ENCODE data around the gene TMC7. TPM values are rescaled to one million over a fixed set of nuclear protein-coding genes. Genes with fewer than 3 reads are reported as not detected.

The TMC7 gene
- 4.2 and 4.8 TPM in 2 replicates for polyA plus RNA-seq (2013)

DNA sequence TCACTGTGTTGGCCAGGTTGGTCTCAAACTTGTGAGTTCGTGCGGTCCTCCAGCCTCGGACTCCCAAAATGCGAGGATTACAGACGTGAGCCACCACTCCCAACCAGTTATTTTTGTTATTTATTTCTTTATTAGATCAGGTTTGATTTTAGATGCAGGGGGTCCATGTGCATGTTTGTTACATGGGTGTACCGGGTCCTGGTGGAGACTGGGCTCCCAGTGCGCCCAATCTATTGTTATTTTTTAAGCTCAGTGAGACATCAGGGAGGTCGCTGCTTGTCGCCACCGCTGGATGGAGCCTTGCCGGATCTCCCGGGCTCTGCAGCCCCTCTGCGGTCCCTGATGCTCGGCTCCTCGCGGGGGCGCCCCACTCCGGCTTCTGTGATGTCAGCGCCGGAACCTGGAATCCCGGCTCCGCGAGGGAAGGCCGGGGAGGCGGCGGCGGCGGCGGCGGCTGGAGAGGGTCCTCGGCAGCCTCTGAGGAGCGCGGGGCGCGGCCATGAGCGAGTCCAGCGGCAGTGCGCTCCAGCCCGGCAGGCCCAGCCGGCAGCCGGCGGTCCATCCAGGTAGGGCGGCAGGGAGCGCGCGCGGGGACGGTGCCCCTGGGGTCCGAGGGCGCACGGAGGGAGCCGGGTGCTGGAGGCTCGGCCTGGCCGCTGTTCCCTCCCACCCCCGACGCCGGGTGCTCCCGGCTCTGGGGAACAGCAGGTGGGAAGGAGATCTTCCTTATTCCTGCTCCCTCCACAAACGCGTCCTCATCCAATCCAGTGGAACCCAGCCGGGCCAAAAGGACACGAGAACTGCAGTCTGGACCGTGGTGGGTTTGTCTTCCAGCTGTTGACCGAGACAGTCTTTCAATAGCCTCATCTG lies at the start of gene TMC7:
Gene TMC7 (plus strand): TSS at position 370 of the 870 bp plus-strand sequence. CDS start 130 bp downstream, at position 500.
- Histone ChIP-seq H3K36me3 (ENCODE audit: control insufficient read depth in 1 of 2, insufficient read depth in 2 of 2, low read length in 2 of 2) (no peaks in the 10 kb centered on the region), H3K14ac (ENCODE audit: low read length) (peak within 1 kb of the TSS; percentile 90), H3K4me3 (ENCODE audit: low read depth, low read length) (peak within 1 kb of the TSS; percentile 78), H3K9ac (ENCODE audit: low read length) (peak within 1 kb of the TSS; percentile 23), H2BK5ac (ENCODE audit: low read depth, low read length, poor library complexity) (peak within 1 kb of the TSS; percentile 25), H2AFZ (ENCODE audit: insufficient read depth, low read length, poor library complexity) (peak within 1 kb of the TSS; percentile 83), H3K4me1 (ENCODE audit: control insufficient read depth in 1 of 2, insufficient read depth in 2 of 2, low read length in 2 of 2) (peaks cover 0 to 5% of the 10 kb centered on the region in 2 experiments), H3K79me2 (ENCODE audit: control insufficient read depth, insufficient read depth, low read length, poor library complexity) (peaks cover 2% of the 10 kb centered on the region), H4K12ac (ENCODE audit: low read depth, low read length) (peak within 1 kb of the TSS; percentile 6), H4K8ac (ENCODE audit: low read depth, low read length) (peak within 1 kb of the TSS; percentile 77), H3K79me1 (ENCODE audit: low read length) (peaks cover 4% of the 10 kb centered on the region), H2BK120ac (ENCODE audit: insufficient read depth, low read length, poor library complexity) (peak within 1 kb of the TSS; percentile 86), H2AK5ac (ENCODE audit: low read length) (no peak within 1 kb of the TSS), H3K9me3 (ENCODE audit: insufficient read depth, low read depth, low read length) (peaks cover 1% of the 10 kb centered on the region), H3K27me3 (ENCODE audit: insufficient read depth, low read length) (no peaks in the 10 kb centered on the region), H3K4me2 (ENCODE audit: low read length) (peak within 1 kb of the TSS; percentile 75), H4K91ac (ENCODE audit: low read depth, low read length) (peak within 1 kb of the TSS; percentile 71), H3K27ac (ENCODE audit: low read depth, low read length) (no peak within 1 kb of the TSS), H2BK12ac (ENCODE audit: low read length) (peak within 1 kb of the TSS; percentile 81), H3K23ac (ENCODE audit: low read length) (no peak within 1 kb of the TSS), H3K4ac (ENCODE audit: low read depth, low read length) (no peak within 1 kb of the TSS), H3K18ac (ENCODE audit: low read length) (peak within 1 kb of the TSS; percentile 91)
- DNase-seq, result peak; percentile 58 to 70
- no CpG with 5 or more reads among the region's 64 CpGs for WGBS (ENCODE audit: extremely low coverage, insufficient coverage, insufficient read length)

- no peak overlapping the region for H3K14ac ChIP-seq (ENCODE audit: low read length)
- no peak overlapping the region for H3K4ac ChIP-seq (ENCODE audit: low read depth, low read length)
- peak; percentile 49 to 59 for DNase-seq
- no peak overlapping the region for H4K8ac ChIP-seq (ENCODE audit: low read depth, low read length)
- H3K79me2 ChIP-seq (ENCODE audit: control insufficient read depth, insufficient read depth, low read length, poor library complexity), result no peaks in the 10 kb centered on the region
- H3K9ac ChIP-seq (ENCODE audit: low read length), result no peak overlapping the region
- H2AK5ac ChIP-seq (ENCODE audit: low read length), result no peak overlapping the region
- no peak overlapping the region for H3K4me2 ChIP-seq (ENCODE audit: low read length)
- H3K79me1 ChIP-seq (ENCODE audit: low read length), result no peaks in the 10 kb centered on the region
- H3K36me3 ChIP-seq (ENCODE audit: control insufficient read depth in 1 of 2, insufficient read depth in 2 of 2, low read length in 2 of 2), result no peaks in the 10 kb centered on the region
- H3K27me3 ChIP-seq (ENCODE audit: insufficient read depth, low read length), result no peaks in the 10 kb centered on the region
- H3K4me1 ChIP-seq (ENCODE audit: control insufficient read depth in 1 of 2, insufficient read depth in 2 of 2, low read length in 2 of 2), result peaks cover 0 to 5% of the 10 kb centered on the region in 2 experiments
- H4K91ac ChIP-seq (ENCODE audit: low read depth, low read length), result no peak overlapping the region
- no peak overlapping the region for H2BK5ac ChIP-seq (ENCODE audit: low read depth, low read length, poor library complexity)
- H2AFZ ChIP-seq (ENCODE audit: insufficient read depth, low read length, poor library complexity), result no peak overlapping the region
- no peak overlapping the region for H3K18ac ChIP-seq (ENCODE audit: low read length)
- WGBS (ENCODE audit: extremely low coverage, insufficient coverage, insufficient read length), result no CpG with 5 or more reads among the region's 7 CpGs
- H3K9me3 ChIP-seq (ENCODE audit: insufficient read depth, low read depth, low read length), result no peaks in the 10 kb centered on the region
- H3K4me3 ChIP-seq (ENCODE audit: low read depth, low read length), result no peak overlapping the region
- H2BK12ac ChIP-seq (ENCODE audit: low read length), result no peak overlapping the region
- H2BK120ac ChIP-seq (ENCODE audit: insufficient read depth, low read length, poor library complexity), result no peak overlapping the region
- H3K27ac ChIP-seq (ENCODE audit: low read depth, low read length), result no peak overlapping the region
- H4K12ac ChIP-seq (ENCODE audit: low read depth, low read length), result no peak overlapping the region
- H3K23ac ChIP-seq (ENCODE audit: low read length), result no peak overlapping the region
These were observed 46.9 kb upstream of the TMC7 start for GRCh38 chr16:18936727-18937340.

DNA sequence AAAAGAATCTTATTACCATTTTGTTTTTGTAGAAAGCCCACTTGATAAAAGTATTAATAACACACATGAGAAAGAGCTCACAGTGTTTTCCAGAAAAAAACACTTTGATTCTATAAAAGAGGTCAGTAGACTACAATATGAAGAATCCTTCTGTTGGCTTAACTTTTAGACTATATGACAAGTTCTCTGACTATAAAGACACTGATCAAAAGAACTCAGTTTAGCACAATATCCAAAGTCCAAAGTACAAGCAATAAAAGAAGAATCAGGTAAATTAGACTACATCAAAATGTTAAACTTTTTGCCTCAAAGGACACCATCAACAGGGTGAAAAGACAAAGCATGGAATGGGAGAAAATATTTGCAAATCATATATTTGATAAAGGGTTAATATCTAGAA lies 46.3 kb upstream of the TMC7 start:
- Histone ChIP-seq H3K27ac (ENCODE audit: low read depth, low read length) (no peak overlapping the region), H2AK5ac (ENCODE audit: low read length) (no peak overlapping the region), H2BK120ac (ENCODE audit: insufficient read depth, low read length, poor library complexity) (no peak overlapping the region), H3K9ac (ENCODE audit: low read length) (no peak overlapping the region), H3K79me1 (ENCODE audit: low read length) (no peaks in the 10 kb centered on the region), H3K18ac (ENCODE audit: low read length) (no peak overlapping the region), H3K36me3 (ENCODE audit: control insufficient read depth in 1 of 2, insufficient read depth in 2 of 2, low read length in 2 of 2) (no peaks in the 10 kb centered on the region), H3K79me2 (ENCODE audit: control insufficient read depth, insufficient read depth, low read length, poor library complexity) (no peaks in the 10 kb centered on the region), H2BK5ac (ENCODE audit: low read depth, low read length, poor library complexity) (no peak overlapping the region), H3K4ac (ENCODE audit: low read depth, low read length) (no peak overlapping the region), H2AFZ (ENCODE audit: insufficient read depth, low read length, poor library complexity) (no peak overlapping the region), H3K14ac (ENCODE audit: low read length) (no peak overlapping the region), H3K27me3 (ENCODE audit: insufficient read depth, low read length) (no peaks in the 10 kb centered on the region), H3K23ac (ENCODE audit: low read length) (no peak overlapping the region), H4K8ac (ENCODE audit: low read depth, low read length) (no peak overlapping the region), H3K9me3 (ENCODE audit: insufficient read depth, low read depth, low read length) (no peaks in the 10 kb centered on the region), H2BK12ac (ENCODE audit: low read length) (no peak overlapping the region), H4K91ac (ENCODE audit: low read depth, low read length) (no peak overlapping the region), H3K4me2 (ENCODE audit: low read length) (no peak overlapping the region), H3K4me1 (ENCODE audit: control insufficient read depth in 1 of 2, insufficient read depth in 2 of 2, low read length in 2 of 2) (peaks cover 0 to 5% of the 10 kb centered on the region in 2 experiments), H4K12ac (ENCODE audit: low read depth, low read length) (no peak overlapping the region), H3K4me3 (ENCODE audit: low read depth, low read length) (no peak overlapping the region)
- DNase-seq, result no peak

GRCh38 chr16:18938986-18939385 lies 44.7 kb upstream of the TMC7 start:
- no peak overlapping the region for H3K9ac ChIP-seq (ENCODE audit: low read length)
- WGBS (ENCODE audit: extremely low coverage, insufficient coverage, insufficient read length), result no CpG with 5 or more reads among the region's 9 CpGs
- no peaks in the 10 kb centered on the region for H3K9me3 ChIP-seq (ENCODE audit: insufficient read depth, low read depth, low read length)
- H4K8ac ChIP-seq (ENCODE audit: low read depth, low read length), result no peak overlapping the region
- H3K36me3 ChIP-seq (ENCODE audit: control insufficient read depth in 1 of 2, insufficient read depth in 2 of 2, low read length in 2 of 2), result no peaks in the 10 kb centered on the region
- no peak overlapping the region for H2AK5ac ChIP-seq (ENCODE audit: low read length)
- H2AFZ ChIP-seq (ENCODE audit: insufficient read depth, low read length, poor library complexity), result no peak overlapping the region
- no peak overlapping the region for H3K23ac ChIP-seq (ENCODE audit: low read length)
- H3K4me3 ChIP-seq (ENCODE audit: low read depth, low read length), result no peak overlapping the region
- H3K14ac ChIP-seq (ENCODE audit: low read length), result no peak overlapping the region
- H3K4ac ChIP-seq (ENCODE audit: low read depth, low read length), result no peak overlapping the region
- H3K79me2 ChIP-seq (ENCODE audit: control insufficient read depth, insufficient read depth, low read length, poor library complexity), result no peaks in the 10 kb centered on the region
- no peaks in the 10 kb centered on the region for H3K79me1 ChIP-seq (ENCODE audit: low read length)
- H3K4me1 ChIP-seq (ENCODE audit: control insufficient read depth in 1 of 2, insufficient read depth in 2 of 2, low read length in 2 of 2), result peaks cover 0 to 5% of the 10 kb centered on the region in 2 experiments
- DNase-seq, result peak; percentile 50 to 70
- H4K91ac ChIP-seq (ENCODE audit: low read depth, low read length), result no peak overlapping the region
- H4K12ac ChIP-seq (ENCODE audit: low read depth, low read length), result no peak overlapping the region
- no peak overlapping the region for H2BK5ac ChIP-seq (ENCODE audit: low read depth, low read length, poor library complexity)
- no peaks in the 10 kb centered on the region for H3K27me3 ChIP-seq (ENCODE audit: insufficient read depth, low read length)
- H3K27ac ChIP-seq (ENCODE audit: low read depth, low read length), result no peak overlapping the region
- no peak overlapping the region for H3K18ac ChIP-seq (ENCODE audit: low read length)
- no peak overlapping the region for H2BK12ac ChIP-seq (ENCODE audit: low read length)
- no peak overlapping the region for H2BK120ac ChIP-seq (ENCODE audit: insufficient read depth, low read length, poor library complexity)
- no peak overlapping the region for H3K4me2 ChIP-seq (ENCODE audit: low read length)

Data from trophoblast cell (in vitro differentiated cells and primary cell).